ENCODE measurements around the gene C6orf89. TPM values are rescaled to one million over a fixed set of nuclear protein-coding genes. Genes with fewer than 3 reads are reported as not detected.

Gene C6orf89
- total RNA-seq, 1 donor from 2014 or later = 76.4 TPM

GRCh38 chr6:36927691-36928546 lies 42.2 kb downstream of the C6orf89 start:
- Histone ChIP-seq H3K4me3 (no peak overlapping the region), H3K27me3 (ENCODE audit: low read depth) (no peaks in the 10 kb centered on the region), H3K36me3 (peaks cover 29% of the 10 kb centered on the region), H3K27ac (replicated peaks) (peak overlapping the region; percentile 71), H3K4me1 (peaks cover 37% of the 10 kb centered on the region), H3K9me3 (replicated peaks) (no peaks in the 10 kb centered on the region)
- peak; percentile 50 for DNase-seq
- no peak for TF ChIP-seq CTCF (IDR thresholded peaks at IDR 0.05; ENCODE audit: borderline replicate concordance)
- intact Hi-C loops (cut with micrococcal nuclease) = no loop called here

- Histone ChIP-seq H3K4me3 (no peak overlapping the region), H3K27me3 (ENCODE audit: low read depth) (no peaks in the 10 kb centered on the region), H3K27ac (replicated peaks) (peak overlapping the region; percentile 71), H3K36me3 (peaks cover 23% of the 10 kb centered on the region), H3K4me1 (peaks cover 37% of the 10 kb centered on the region), H3K9me3 (replicated peaks) (no peaks in the 10 kb centered on the region)
- intact Hi-C loops (cut with micrococcal nuclease) = no loop called here
- TF ChIP-seq CTCF (IDR thresholded peaks at IDR 0.05; ENCODE audit: borderline replicate concordance) = no peak
- DNase-seq = no peak
Observed at GRCh38 chr6:36928547-36928918, 42.8 kb downstream of the C6orf89 start.

- Histone ChIP-seq H3K4me1 (peaks cover 37% of the 10 kb centered on the region), H3K27me3 (ENCODE audit: low read depth) (no peaks in the 10 kb centered on the region), H3K9me3 (replicated peaks) (no peaks in the 10 kb centered on the region), H3K27ac (replicated peaks) (peak overlapping the region; percentile 71), H3K4me3 (no peak overlapping the region), H3K36me3 (peaks cover 17% of the 10 kb centered on the region)
- intact Hi-C loops (cut with micrococcal nuclease) = no loop called here
- no peak for DNase-seq
- TF ChIP-seq CTCF (IDR thresholded peaks at IDR 0.05; ENCODE audit: borderline replicate concordance) = no peak
Observed at GRCh38 chr6:36929152-36929551, 43.4 kb downstream of the C6orf89 start.

GRCh38 chr6:36929607-36930006 lies 43.9 kb downstream of the C6orf89 start:
- Histone ChIP-seq H3K27ac (replicated peaks) (peak overlapping the region; percentile 71), H3K9me3 (replicated peaks) (no peaks in the 10 kb centered on the region), H3K4me3 (no peak overlapping the region), H3K36me3 (peaks cover 12% of the 10 kb centered on the region), H3K4me1 (peaks cover 37% of the 10 kb centered on the region), H3K27me3 (ENCODE audit: low read depth) (no peaks in the 10 kb centered on the region)
- intact Hi-C loops (cut with micrococcal nuclease) = no loop called here
- no peak for DNase-seq
- TF ChIP-seq CTCF (IDR thresholded peaks at IDR 0.05; ENCODE audit: borderline replicate concordance) = no peak

- no peaks in the 10 kb centered on the region for H3K27me3 ChIP-seq (ENCODE audit: low read depth)
- H3K36me3 ChIP-seq = peaks cover 3% of the 10 kb centered on the region
- peaks cover 37% of the 10 kb centered on the region for H3K4me1 ChIP-seq
- H3K27ac ChIP-seq (replicated peaks) = peak overlapping the region; percentile 71
- DNase-seq = no peak
- TF ChIP-seq CTCF (IDR thresholded peaks at IDR 0.05; ENCODE audit: borderline replicate concordance) = no peak
- no peaks in the 10 kb centered on the region for H3K9me3 ChIP-seq (replicated peaks)
- H3K4me3 ChIP-seq = no peak overlapping the region
- intact Hi-C loops (cut with micrococcal nuclease) = no loop called here
Observed at GRCh38 chr6:36930483-36930882, 44.7 kb downstream of the C6orf89 start.
